ENCODE results near the gene NDFIP1.

NDFIP1 gene

DNA sequence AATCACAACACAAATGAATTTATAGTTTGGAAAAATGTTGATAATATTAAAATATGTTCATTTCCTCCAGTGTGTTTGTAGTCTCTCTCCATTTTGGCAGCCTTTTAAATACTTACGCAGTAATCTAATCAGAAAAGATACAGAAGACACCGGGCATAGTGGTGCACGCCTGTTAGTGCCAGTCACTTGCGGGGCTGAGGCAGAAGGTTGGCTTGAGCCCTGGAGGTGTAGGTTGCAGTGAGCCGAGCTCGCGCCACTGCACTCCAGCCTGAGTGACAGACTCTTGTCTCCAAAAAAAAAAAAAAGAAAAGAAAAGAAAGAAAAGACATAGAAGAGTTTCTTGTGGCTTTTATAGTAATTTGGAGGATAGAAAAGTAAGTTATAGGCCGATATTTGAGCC, 41.9 kb downstream of the NDFIP1 start:
- Histone ChIP-seq H3K36me3 (ENCODE audit: control insufficient read depth in 2 of 2, insufficient read depth in 1 of 2, low read length in 2 of 2) (peaks cover 14 to 36% of the 10 kb centered on the region in 2 experiments), H3K9me3 (ENCODE audit: control insufficient read depth, insufficient read depth, low read depth, low read length) (no peaks in the 10 kb centered on the region), H3K4me1 (ENCODE audit: control insufficient read depth, insufficient read depth, low read length) (peaks cover 3% of the 10 kb centered on the region; the same call in 1 of the 2 replicates), H3K4me3 (ENCODE audit: low read depth, low read length) (no peak overlapping the region), H3K27ac (ENCODE audit: extremely low read depth, low read depth, low read length) (no peak overlapping the region)
- TF ChIP-seq ZSCAN16 (tag by site-specific recombination; IDR thresholded peaks at IDR 0.05) (no peak), ZNF426 (tag by site-specific recombination; IDR thresholded peaks at IDR 0.05) (no peak), MYNN (tag by site-specific recombination; IDR thresholded peaks at IDR 0.05; ENCODE audit: borderline replicate concordance) (no peak)
- ChIA-PET POLR2A (no interaction called here), CTCF (interaction anchor here (0.6 to 2.3 kb wide), 3 partner anchors 125 to 399 kb away, joined by 4 to 29 read pairs (median 5); no protein-coding TSS in a partner anchor)

DNA sequence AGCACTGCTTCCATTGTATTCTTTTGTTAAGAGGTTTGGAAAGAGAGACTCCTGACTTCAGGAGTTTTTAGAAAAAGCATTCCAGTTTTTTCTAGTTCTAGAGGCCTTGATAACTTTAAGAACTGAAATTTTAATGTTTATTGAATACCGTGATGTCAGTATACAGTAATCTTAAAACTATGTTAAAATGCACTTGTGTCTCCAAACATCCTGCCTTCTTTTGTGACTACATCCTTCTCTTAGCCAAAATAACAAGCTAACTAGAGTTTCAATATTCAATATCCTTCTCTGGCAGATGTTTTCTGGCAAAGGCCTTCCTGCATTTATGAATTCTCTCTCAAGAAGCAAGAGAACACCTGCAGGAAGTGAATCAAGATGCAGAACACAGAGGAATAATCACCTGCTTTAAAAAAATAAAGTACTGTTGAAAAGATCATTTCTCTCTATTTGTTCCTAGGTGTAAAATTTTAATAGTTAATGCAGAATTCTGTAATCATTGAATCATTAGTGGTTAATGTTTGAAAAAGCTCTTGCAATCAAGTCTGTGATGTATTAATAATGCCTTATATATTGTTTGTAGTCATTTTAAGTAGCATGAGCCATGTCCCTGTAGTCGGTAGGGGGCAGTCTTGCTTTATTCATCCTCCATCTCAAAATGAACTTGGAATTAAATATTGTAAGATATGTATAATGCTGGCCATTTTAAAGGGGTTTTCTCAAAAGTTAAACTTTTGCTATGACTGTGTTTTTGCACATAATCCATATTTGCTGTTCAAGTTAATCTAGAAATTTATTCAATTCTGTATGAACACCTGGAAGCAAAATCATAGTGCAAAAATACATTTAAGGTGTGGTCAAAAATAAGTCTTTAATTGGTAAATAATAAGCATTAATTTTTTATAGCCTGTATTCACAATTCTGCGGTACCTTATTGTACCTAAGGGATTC, 43.1 kb downstream of the NDFIP1 start:
- Histone ChIP-seq H3K9me3 (ENCODE audit: control insufficient read depth, insufficient read depth, low read depth, low read length) (no peaks in the 10 kb centered on the region), H3K27ac (ENCODE audit: extremely low read depth, low read depth, low read length) (no peak overlapping the region), H3K4me1 (ENCODE audit: control insufficient read depth, insufficient read depth, low read length) (peaks cover 3% of the 10 kb centered on the region; the same call in 1 of the 2 replicates), H3K4me3 (ENCODE audit: low read depth, low read length) (no peak overlapping the region), H3K36me3 (ENCODE audit: control insufficient read depth in 2 of 2, insufficient read depth in 1 of 2, low read length in 2 of 2) (peaks cover 14 to 24% of the 10 kb centered on the region in 2 experiments)
- POLR2A ChIA-PET: no interaction called here
- TF ChIP-seq, protein P1, sequence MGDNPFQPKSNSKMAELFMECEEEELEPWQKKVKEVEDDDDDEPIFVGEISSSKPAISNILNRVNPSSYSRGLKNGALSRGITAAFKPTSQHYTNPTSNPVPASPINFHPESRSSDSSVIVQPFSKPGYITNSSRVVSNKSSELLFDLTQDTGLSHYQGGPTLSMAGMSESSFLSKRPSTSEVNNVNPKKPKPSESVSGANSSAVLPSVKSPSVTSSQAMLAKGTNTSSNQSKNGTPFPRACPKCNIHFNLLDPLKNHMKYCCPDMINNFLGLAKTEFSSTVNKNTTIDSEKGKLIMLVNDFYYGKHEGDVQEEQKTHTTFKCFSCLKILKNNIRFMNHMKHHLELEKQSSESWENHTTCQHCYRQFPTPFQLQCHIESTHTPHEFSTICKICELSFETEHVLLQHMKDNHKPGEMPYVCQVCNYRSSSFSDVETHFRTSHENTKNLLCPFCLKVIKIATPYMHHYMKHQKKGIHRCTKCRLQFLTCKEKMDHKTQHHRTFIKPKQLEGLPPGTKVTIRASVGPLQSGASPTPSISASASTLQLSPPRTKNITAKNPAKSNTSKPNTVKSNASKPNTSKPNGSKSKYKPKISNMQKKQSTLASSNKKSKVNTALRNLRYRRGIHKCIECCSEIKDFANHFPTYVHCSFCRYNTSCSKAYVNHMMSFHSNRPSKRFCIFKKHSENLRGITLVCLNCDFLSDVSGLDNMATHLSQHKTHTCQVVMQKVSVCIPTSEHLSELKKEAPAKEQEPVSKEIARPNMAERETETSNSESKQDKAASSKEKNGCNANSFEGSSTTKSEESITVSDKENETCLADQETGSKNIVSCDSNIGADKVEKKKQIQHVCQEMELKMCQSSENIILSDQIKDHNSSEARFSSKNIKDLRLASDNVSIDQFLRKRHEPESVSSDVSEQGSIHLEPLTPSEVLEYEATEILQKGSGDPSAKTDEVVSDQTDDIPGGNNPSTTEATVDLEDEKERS (tag by site-specific recombination; IDR thresholded peaks at IDR 0.05): no peak
- TF ChIP-seq ZNF654 (tag by site-specific recombination; IDR thresholded peaks at IDR 0.05; ENCODE audit: low read depth) (peak; percentile 79), ZBTB17 (tag by site-specific recombination; IDR thresholded peaks at IDR 0.05) (peak; percentile 92), ZSCAN30 (tag by site-specific recombination; IDR thresholded peaks at IDR 0.05) (no peak), KLF9 (tag by site-specific recombination; IDR thresholded peaks at IDR 0.05; ENCODE audit: low read depth) (no peak), ZNF19 (tag by site-specific recombination; IDR thresholded peaks at IDR 0.05; ENCODE audit: low read depth) (no peak), ZNF768 (tag by site-specific recombination; IDR thresholded peaks at IDR 0.05) (no peak)
- TF ChIP-seq, protein P2, sequence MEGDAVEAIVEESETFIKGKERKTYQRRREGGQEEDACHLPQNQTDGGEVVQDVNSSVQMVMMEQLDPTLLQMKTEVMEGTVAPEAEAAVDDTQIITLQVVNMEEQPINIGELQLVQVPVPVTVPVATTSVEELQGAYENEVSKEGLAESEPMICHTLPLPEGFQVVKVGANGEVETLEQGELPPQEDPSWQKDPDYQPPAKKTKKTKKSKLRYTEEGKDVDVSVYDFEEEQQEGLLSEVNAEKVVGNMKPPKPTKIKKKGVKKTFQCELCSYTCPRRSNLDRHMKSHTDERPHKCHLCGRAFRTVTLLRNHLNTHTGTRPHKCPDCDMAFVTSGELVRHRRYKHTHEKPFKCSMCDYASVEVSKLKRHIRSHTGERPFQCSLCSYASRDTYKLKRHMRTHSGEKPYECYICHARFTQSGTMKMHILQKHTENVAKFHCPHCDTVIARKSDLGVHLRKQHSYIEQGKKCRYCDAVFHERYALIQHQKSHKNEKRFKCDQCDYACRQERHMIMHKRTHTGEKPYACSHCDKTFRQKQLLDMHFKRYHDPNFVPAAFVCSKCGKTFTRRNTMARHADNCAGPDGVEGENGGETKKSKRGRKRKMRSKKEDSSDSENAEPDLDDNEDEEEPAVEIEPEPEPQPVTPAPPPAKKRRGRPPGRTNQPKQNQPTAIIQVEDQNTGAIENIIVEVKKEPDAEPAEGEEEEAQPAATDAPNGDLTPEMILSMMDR (tag by site-specific recombination; IDR thresholded peaks at IDR 0.05): peak; percentile 54; the same call in 1 of the 2 replicates
- CTCF ChIA-PET: interaction anchor here (0.5 to 3.8 kb wide), 28 partner anchors 12 to 551 kb away, joined by 3 to 29 read pairs (median 4); no protein-coding TSS in a partner anchor

DNA sequence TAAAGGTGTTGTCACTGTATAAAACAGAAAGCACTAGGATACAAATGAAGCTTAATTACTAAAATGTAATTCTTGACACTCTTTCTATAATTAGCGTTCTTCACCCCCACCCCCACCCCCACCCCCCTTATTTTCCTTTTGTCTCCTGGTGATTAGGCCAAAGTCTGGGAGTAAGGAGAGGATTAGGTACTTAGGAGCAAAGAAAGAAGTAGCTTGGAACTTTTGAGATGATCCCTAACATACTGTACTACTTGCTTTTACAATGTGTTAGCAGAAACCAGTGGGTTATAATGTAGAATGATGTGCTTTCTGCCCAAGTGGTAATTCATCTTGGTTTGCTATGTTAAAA, 43.8 kb downstream of the NDFIP1 start:
- TF ChIP-seq ZNF169 (tag by site-specific recombination; IDR thresholded peaks at IDR 0.05) (no peak), ZBTB48 (tag by site-specific recombination; IDR thresholded peaks at IDR 0.05) (peak; percentile 80; the same call in 1 of the 2 replicates)
- POLR2A ChIA-PET: no interaction called here
- Histone ChIP-seq H3K4me1 (ENCODE audit: control insufficient read depth, insufficient read depth, low read length) (peaks cover 7% of the 10 kb centered on the region), H3K27ac (ENCODE audit: extremely low read depth, low read depth, low read length) (no peak overlapping the region), H3K9me3 (ENCODE audit: control insufficient read depth, insufficient read depth, low read depth, low read length) (no peaks in the 10 kb centered on the region), H3K36me3 (ENCODE audit: control insufficient read depth in 2 of 2, insufficient read depth in 1 of 2, low read length in 2 of 2) (peaks cover 7 to 17% of the 10 kb centered on the region in 2 experiments), H3K4me3 (ENCODE audit: low read depth, low read length) (no peak overlapping the region)
- CTCF ChIA-PET: interaction anchor here (0.6 to 3.8 kb wide), 17 partner anchors 15 to 550 kb away, joined by 3 to 29 read pairs (median 4); no protein-coding TSS in a partner anchor

Data from HEK293 (cell line).